ENCODE measurements around the gene C3orf49.

C3orf49 gene

DNA sequence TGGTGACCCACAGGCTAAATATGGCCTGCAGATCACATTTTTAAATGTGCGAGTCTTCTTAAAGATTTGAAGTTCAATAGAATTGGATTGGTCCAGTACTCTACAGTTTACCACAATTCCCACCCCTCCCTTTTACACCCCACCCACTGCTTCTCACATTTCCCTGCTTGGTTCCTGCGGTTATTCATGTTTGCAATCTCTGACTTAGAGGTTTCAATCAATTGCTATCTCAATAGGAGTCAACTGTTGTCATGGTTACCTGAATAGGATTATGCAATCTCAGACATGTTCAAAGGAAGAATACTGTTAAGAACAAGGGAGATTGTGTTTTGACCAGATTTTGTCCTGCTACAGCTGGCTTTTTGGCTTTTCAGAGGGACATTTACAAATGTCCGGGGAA lies 4.9 kb upstream of the C3orf49 start:
- no peaks in the 10 kb centered on the region for H3K27me3 ChIP-seq (replicated peaks)
- no peak for DNase-seq
- in situ Hi-C loops (cut with HindIII; ENCODE audit: low pct_ligation_motif_present, low sequenced_read_pairs) = loop anchor here (25.0 kb wide), 1 partner anchor 452 kb away; no protein-coding TSS in a partner anchor
- no peak overlapping the region for H3K27ac ChIP-seq
- no peak overlapping the region for H3K4me3 ChIP-seq (ENCODE audit: low read depth, low read length)
- TF ChIP-seq, protein P1, sequence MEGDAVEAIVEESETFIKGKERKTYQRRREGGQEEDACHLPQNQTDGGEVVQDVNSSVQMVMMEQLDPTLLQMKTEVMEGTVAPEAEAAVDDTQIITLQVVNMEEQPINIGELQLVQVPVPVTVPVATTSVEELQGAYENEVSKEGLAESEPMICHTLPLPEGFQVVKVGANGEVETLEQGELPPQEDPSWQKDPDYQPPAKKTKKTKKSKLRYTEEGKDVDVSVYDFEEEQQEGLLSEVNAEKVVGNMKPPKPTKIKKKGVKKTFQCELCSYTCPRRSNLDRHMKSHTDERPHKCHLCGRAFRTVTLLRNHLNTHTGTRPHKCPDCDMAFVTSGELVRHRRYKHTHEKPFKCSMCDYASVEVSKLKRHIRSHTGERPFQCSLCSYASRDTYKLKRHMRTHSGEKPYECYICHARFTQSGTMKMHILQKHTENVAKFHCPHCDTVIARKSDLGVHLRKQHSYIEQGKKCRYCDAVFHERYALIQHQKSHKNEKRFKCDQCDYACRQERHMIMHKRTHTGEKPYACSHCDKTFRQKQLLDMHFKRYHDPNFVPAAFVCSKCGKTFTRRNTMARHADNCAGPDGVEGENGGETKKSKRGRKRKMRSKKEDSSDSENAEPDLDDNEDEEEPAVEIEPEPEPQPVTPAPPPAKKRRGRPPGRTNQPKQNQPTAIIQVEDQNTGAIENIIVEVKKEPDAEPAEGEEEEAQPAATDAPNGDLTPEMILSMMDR (IDR thresholded peaks at IDR 0.05; ENCODE audit: low read depth, low read length, missing control alignments) = no peak
- no peaks in the 10 kb centered on the region for H3K36me3 ChIP-seq (replicated peaks)

DNA sequence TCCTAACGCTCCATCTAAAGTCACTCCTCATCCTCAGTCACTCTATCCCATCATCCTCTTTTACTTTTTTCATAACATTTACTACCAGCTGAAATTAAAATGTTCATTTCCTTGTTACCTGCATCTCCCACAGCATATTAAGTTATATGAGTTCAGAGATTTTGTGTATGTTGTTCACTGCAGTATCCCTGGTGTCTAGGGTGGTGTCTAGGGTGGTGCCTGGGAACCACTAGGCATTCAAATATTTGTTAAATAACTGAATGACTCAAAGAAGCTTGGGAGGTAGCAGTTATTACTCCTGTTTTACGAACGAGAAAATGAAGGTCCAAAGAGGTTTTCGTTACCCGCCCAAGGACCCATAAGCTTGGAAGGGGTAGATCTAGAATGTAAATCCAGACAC lies 1.9 kb upstream of the C3orf49 start:
- DNase-seq = no peak
- H3K36me3 ChIP-seq (replicated peaks) = no peaks in the 10 kb centered on the region
- in situ Hi-C loops (cut with HindIII; ENCODE audit: low pct_ligation_motif_present, low sequenced_read_pairs) = loop anchor here (25.0 kb wide), 1 partner anchor 455 kb away; no protein-coding TSS in a partner anchor
- H3K4me3 ChIP-seq (ENCODE audit: low read depth, low read length) = no peak overlapping the region
- H3K27me3 ChIP-seq (replicated peaks) = no peaks in the 10 kb centered on the region
- no peak overlapping the region for H3K27ac ChIP-seq
- TF ChIP-seq, protein P1 (IDR thresholded peaks at IDR 0.05; ENCODE audit: low read depth, low read length, missing control alignments) = no peak

DNA sequence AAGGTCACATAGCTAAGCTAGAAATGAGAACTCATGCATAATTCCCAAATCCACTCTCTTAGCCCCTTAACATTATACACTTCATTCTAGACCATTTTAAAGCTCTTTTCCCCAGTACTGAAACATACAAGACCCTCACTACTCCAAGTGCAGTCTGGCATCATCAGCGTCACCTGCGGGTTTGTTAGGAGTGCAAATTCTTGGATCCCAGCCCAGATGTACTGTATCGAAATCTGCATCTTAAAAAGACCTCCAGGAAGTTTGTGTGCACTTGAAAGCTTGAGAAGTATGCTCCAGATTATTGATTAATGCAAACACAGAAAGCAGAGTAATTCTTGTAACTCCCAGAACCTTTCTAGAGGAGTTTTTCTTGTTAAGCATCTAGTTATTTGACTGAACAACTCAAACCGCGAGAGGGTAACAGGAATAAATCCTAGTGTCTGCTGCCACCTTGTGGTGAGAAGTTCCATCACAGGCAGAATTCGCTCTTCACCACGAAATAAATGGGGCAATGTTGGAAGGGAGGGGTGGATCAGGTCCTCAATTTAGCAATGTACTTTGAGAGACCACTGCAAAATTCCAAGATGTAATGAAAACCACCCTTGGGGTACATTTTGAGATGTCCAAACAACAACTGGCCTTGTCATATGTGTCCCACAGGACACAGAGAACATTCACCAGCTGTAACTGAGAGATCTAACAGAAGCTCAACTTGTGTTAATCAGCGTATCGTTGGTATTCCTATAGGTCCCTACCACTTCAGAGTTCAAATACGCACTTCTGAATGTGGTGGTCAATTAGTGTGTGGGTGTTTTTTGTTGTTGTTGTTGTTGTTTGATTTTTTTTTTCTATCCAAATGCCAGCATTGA lies 583 bp upstream of the C3orf49 start:
- in situ Hi-C loops (cut with HindIII; ENCODE audit: low pct_ligation_motif_present, low sequenced_read_pairs) = loop anchor here (25.0 kb wide), 1 partner anchor 456 kb away; no protein-coding TSS in a partner anchor
- Histone ChIP-seq H3K4me3 (ENCODE audit: low read depth, low read length) (no peak overlapping the region), H3K27ac (no peak overlapping the region), H3K27me3 (replicated peaks) (no peaks in the 10 kb centered on the region), H3K36me3 (replicated peaks) (no peaks in the 10 kb centered on the region)
- peak; percentile 56 for DNase-seq
- TF ChIP-seq, protein P1 (IDR thresholded peaks at IDR 0.05; ENCODE audit: low read depth, low read length, missing control alignments) = peak; percentile 83

DNA sequence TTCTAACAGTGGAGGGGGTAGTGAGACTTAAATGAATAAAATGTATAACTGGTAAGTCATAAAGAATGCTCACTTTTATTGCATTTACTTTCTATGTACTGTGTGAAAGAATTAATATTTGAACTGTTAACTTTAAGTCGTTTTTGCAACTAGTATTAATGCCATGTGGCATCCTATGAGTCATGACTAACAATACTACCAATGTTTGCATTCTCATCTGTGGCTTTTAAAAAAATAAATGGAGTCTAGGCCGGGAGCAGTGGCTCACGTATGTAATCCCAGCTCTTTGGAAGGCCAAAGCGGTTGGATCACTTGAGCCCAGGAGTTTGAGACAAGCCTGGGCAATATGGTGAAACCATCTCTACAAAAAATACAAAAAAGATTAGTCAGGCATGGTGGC lies 5.2 kb downstream of the C3orf49 start:
- no peak overlapping the region for H3K4me3 ChIP-seq (ENCODE audit: low read depth, low read length)
- in situ Hi-C loops (cut with HindIII; ENCODE audit: low pct_ligation_motif_present, low sequenced_read_pairs) = loop anchor here (25.0 kb wide), 1 partner anchor 462 kb away; no protein-coding TSS in a partner anchor
- no peaks in the 10 kb centered on the region for H3K27me3 ChIP-seq (replicated peaks)
- DNase-seq = peak; percentile 55
- H3K27ac ChIP-seq = no peak overlapping the region
- TF ChIP-seq, protein P1 (IDR thresholded peaks at IDR 0.05; ENCODE audit: low read depth, low read length, missing control alignments) = no peak
- no peaks in the 10 kb centered on the region for H3K36me3 ChIP-seq (replicated peaks)

DNA sequence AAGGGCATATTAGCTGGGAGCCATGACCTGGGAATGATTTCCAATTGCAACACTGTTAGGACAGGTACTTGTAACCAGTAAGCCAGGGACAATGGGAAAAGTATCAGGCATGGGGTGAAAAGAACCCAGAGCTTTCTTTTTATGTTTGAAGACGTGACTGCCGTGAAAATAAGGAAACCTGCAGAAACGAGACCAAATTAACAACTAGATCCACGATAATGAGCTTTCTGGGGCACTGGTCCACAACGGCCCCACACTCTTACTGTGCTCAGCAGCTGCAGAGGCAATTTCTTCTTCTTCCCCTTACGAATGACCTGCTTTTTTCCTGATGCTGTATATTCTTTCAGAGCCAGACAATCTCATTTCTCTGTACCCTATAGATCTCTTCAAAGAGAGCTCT lies 11.4 kb downstream of the C3orf49 start:
- no peaks in the 10 kb centered on the region for H3K27me3 ChIP-seq (replicated peaks)
- H3K27ac ChIP-seq = no peak overlapping the region
- H3K36me3 ChIP-seq (replicated peaks) = peaks cover 9% of the 10 kb centered on the region
- H3K4me3 ChIP-seq (ENCODE audit: low read depth, low read length) = no peak overlapping the region
- TF ChIP-seq, protein P1 (IDR thresholded peaks at IDR 0.05; ENCODE audit: low read depth, low read length, missing control alignments) = no peak
- no peak for DNase-seq
- in situ Hi-C loops (cut with HindIII; ENCODE audit: low pct_ligation_motif_present, low sequenced_read_pairs) = no loop called here

All from brain microvascular endothelial cell (primary cell).